IgD-negative memory B cell (primary cell): ENCODE measurements around the gene CRYGN. TPM values are rescaled to one million over a fixed set of nuclear protein-coding genes. Genes with fewer than 3 reads are reported as not detected.

Source experiments
- H3K27ac Mint-ChIP-seq, 3 donors: one replicate each; pipeline ENCODE4 v1.8.0; 2020 to 2022; ENCODE audit warnings: mild to moderate bottlenecking in 3 of 3, mixed read lengths in 3 of 3, moderate library complexity in 1 of 3
- H3K27me3 Mint-ChIP-seq: one replicate; pipeline ENCODE4 v1.8.0; 2021; ENCODE audit warnings: mixed read lengths
- H3K36me3 Mint-ChIP-seq: one replicate; pipeline ENCODE4 v1.8.0; 2020; ENCODE audit warnings: mild to moderate bottlenecking, mixed read lengths
- H3K4me1 Mint-ChIP-seq, 3 donors: one replicate each; pipeline ENCODE4 v1.8.0; 2020 to 2022; ENCODE audit warnings: mixed read lengths in 3 of 3, mild to moderate bottlenecking in 1 of 3
- H3K4me3 Mint-ChIP-seq, 4 donors: one replicate each; pipeline ENCODE4 v1.8.0; 2020 to 2022; ENCODE audit warnings: mild to moderate bottlenecking in 4 of 4, mixed read lengths in 4 of 4, moderate library complexity in 3 of 4
- H3K9me3 Mint-ChIP-seq, 3 donors: one replicate each; pipeline ENCODE4 v1.8.0; 2020 to 2021; ENCODE audit warnings: mixed read lengths in 3 of 3, mild to moderate bottlenecking in 1 of 3
- polyA plus RNA-seq: library from polyadenylated mRNA; unstranded; fragments of 300-500 nt; fragmentation: Illumina TruSeq; gene quantifications from one replicate; pipeline ENCODE4 v1.2.3, GENCODE V29; 2021

CRYGN gene
- polyA plus RNA-seq, 1 donor from 2014 or later: not detected

GRCh38 chr7:151391358-151391730 is 48.6 kb downstream of the CRYGN start:
- Mint-ChIP-seq H3K36me3 (peaks cover 1% of the 10 kb centered on the region), H3K4me1 (no peaks in the 10 kb centered on the region), H3K27ac (peak overlapping the region in 2 of 3 donors; percentile 25 to 84), H3K9me3 (no peaks in the 10 kb centered on the region), H3K4me3 (no peak overlapping the region), H3K27me3 (peaks cover 22% of the 10 kb centered on the region)

GRCh38 chr7:151390598-151391357 is 49.2 kb downstream of the CRYGN start:
- Mint-ChIP-seq H3K36me3 (peaks cover 1% of the 10 kb centered on the region), H3K27ac (peak overlapping the region in 2 of 3 donors; percentile 25 to 84), H3K4me1 (no peaks in the 10 kb centered on the region), H3K27me3 (peaks cover 22% of the 10 kb centered on the region), H3K9me3 (no peaks in the 10 kb centered on the region), H3K4me3 (no peak overlapping the region)

GRCh38 chr7:151389768-151390597 is 50.0 kb downstream of the CRYGN start:
- no peaks in the 10 kb centered on the region for H3K9me3 Mint-ChIP-seq
- H3K36me3 Mint-ChIP-seq: peaks cover 1% of the 10 kb centered on the region
- peak overlapping the region in 1 of 3 donors; percentile 25 for H3K27ac Mint-ChIP-seq
- peaks cover 22% of the 10 kb centered on the region for H3K27me3 Mint-ChIP-seq
- H3K4me1 Mint-ChIP-seq: no peaks in the 10 kb centered on the region
- H3K4me3 Mint-ChIP-seq: no peak overlapping the region

GRCh38 chr7:151389096-151389767 is 50.7 kb downstream of the CRYGN start:
- no peak overlapping the region for H3K27ac Mint-ChIP-seq
- H3K9me3 Mint-ChIP-seq: no peaks in the 10 kb centered on the region
- H3K4me3 Mint-ChIP-seq: no peak overlapping the region
- peaks cover 24% of the 10 kb centered on the region for H3K27me3 Mint-ChIP-seq
- H3K4me1 Mint-ChIP-seq: peaks cover 0 to 2% (median 0%) of the 10 kb centered on the region in 3 donors
- H3K36me3 Mint-ChIP-seq: peaks cover 1% of the 10 kb centered on the region

GRCh38 chr7:151388430-151388829 is 51.5 kb downstream of the CRYGN start:
- no peaks in the 10 kb centered on the region for H3K9me3 Mint-ChIP-seq
- peaks cover 0 to 5% (median 0%) of the 10 kb centered on the region in 3 donors for H3K4me1 Mint-ChIP-seq
- H3K27ac Mint-ChIP-seq: no peak overlapping the region
- H3K36me3 Mint-ChIP-seq: peaks cover 1% of the 10 kb centered on the region
- no peak overlapping the region for H3K4me3 Mint-ChIP-seq
- peaks cover 29% of the 10 kb centered on the region for H3K27me3 Mint-ChIP-seq

GRCh38 chr7:151388007-151388297 is 52.0 kb downstream of the CRYGN start:
- no peak overlapping the region for H3K27ac Mint-ChIP-seq
- peaks cover 0 to 5% (median 0%) of the 10 kb centered on the region in 3 donors for H3K4me1 Mint-ChIP-seq
- peaks cover 30% of the 10 kb centered on the region for H3K27me3 Mint-ChIP-seq
- peaks cover 1% of the 10 kb centered on the region for H3K36me3 Mint-ChIP-seq
- no peak overlapping the region for H3K4me3 Mint-ChIP-seq
- no peaks in the 10 kb centered on the region for H3K9me3 Mint-ChIP-seq

GRCh38 chr7:151387161-151388006 is 52.6 kb downstream of the CRYGN start:
- H3K9me3 Mint-ChIP-seq: no peaks in the 10 kb centered on the region
- peaks cover under 1 to 7% (median under 1%) of the 10 kb centered on the region in 3 donors for H3K4me1 Mint-ChIP-seq
- peaks cover 1% of the 10 kb centered on the region for H3K36me3 Mint-ChIP-seq
- H3K27ac Mint-ChIP-seq: no peak overlapping the region
- H3K4me3 Mint-ChIP-seq: no peak overlapping the region
- peaks cover 35% of the 10 kb centered on the region for H3K27me3 Mint-ChIP-seq

GRCh38 chr7:151386301-151387160 is 53.4 kb downstream of the CRYGN start:
- Mint-ChIP-seq H3K27me3 (peaks cover 36% of the 10 kb centered on the region), H3K9me3 (no peaks in the 10 kb centered on the region), H3K36me3 (peaks cover 1% of the 10 kb centered on the region), H3K4me3 (no peak overlapping the region), H3K27ac (peak overlapping the region in 2 of 3 donors; percentile 23 to 53), H3K4me1 (peaks cover 4 to 10% (median 4%) of the 10 kb centered on the region in 3 donors)

GRCh38 chr7:151385626-151386300 is 54.2 kb downstream of the CRYGN start:
- Mint-ChIP-seq H3K27ac (peak overlapping the region in 2 of 3 donors; percentile 23 to 32), H3K4me3 (no peak overlapping the region), H3K36me3 (peaks cover 1% of the 10 kb centered on the region), H3K4me1 (peaks cover 5 to 14% (median 7%) of the 10 kb centered on the region in 3 donors), H3K9me3 (no peaks in the 10 kb centered on the region), H3K27me3 (peaks cover 33% of the 10 kb centered on the region)

GRCh38 chr7:151384776-151385625 is 54.9 kb downstream of the CRYGN start:
- no peak overlapping the region for H3K4me3 Mint-ChIP-seq
- peak overlapping the region in 1 of 3 donors; percentile 96 for H3K27ac Mint-ChIP-seq
- H3K36me3 Mint-ChIP-seq: peaks cover 1% of the 10 kb centered on the region
- no peaks in the 10 kb centered on the region for H3K9me3 Mint-ChIP-seq
- peaks cover 7 to 15% (median 9%) of the 10 kb centered on the region in 3 donors for H3K4me1 Mint-ChIP-seq
- H3K27me3 Mint-ChIP-seq: peaks cover 27% of the 10 kb centered on the region

- H3K4me3 Mint-ChIP-seq: peak overlapping the region in 1 of 4 donors; percentile 62
- peaks cover 7 to 18% (median 9%) of the 10 kb centered on the region in 3 donors for H3K4me1 Mint-ChIP-seq
- peaks cover 20% of the 10 kb centered on the region for H3K27me3 Mint-ChIP-seq
- H3K27ac Mint-ChIP-seq: peak overlapping the region in 2 of 3 donors; percentile 62 to 96
- no peaks in the 10 kb centered on the region for H3K36me3 Mint-ChIP-seq
- no peaks in the 10 kb centered on the region for H3K9me3 Mint-ChIP-seq
Observed at GRCh38 chr7:151384352-151384697, 55.6 kb downstream of the CRYGN start.

GRCh38 chr7:151383638-151384351 is 56.1 kb downstream of the CRYGN start:
- Mint-ChIP-seq H3K27ac (peak overlapping the region; percentile 62 to 96 (median 67)), H3K36me3 (peaks cover under 1% of the 10 kb centered on the region), H3K4me1 (peaks cover 7 to 20% (median 9%) of the 10 kb centered on the region in 3 donors), H3K4me3 (peak overlapping the region in 1 of 4 donors; percentile 62), H3K27me3 (peaks cover 19% of the 10 kb centered on the region), H3K9me3 (no peaks in the 10 kb centered on the region)
